LNCAP (cell line): ENCODE measurements around the gene CROCC.

ENCODE experiments used
- TF ChIP-seq, protein P1 (sequence below): fragments of 450-650 bp; IDR thresholded peaks from 2 replicates; pipeline ENCODE4 v1.5.1; 2017; ENCODE audit warnings: mild to moderate bottlenecking

Gene CROCC

DNA sequence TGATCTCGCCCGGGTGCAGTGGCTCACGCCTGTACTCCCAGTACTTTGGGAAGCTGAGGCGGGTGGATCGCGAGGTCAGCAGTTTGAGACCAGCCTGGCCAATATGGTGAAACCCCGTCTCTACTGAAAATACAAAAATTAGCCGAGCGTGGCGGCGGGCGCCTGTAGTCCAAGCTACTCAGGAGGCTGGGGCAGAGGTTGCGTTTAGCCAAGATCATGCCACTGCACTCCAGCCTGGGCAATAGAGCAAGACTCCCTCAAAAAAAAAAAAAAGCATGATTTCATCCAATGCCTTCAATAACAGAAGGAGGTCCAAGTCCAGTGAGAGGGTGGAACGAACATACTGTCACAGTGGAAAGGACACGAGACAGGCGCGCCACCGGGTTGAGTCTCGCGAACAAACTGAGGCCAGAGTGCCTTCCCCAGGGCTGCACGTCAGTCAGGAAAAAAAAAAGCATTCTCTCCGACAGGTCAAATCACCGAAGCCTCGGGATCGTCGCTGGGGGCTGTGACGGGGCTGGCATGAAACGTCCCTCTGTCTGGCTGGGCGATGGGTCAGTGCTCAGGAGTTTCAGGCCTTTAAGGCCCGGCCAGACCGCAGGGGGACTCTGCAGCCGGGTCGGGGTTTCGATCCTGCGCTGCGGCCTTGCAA, 8.4 kb upstream of the CROCC start:
- TF ChIP-seq, protein P1, sequence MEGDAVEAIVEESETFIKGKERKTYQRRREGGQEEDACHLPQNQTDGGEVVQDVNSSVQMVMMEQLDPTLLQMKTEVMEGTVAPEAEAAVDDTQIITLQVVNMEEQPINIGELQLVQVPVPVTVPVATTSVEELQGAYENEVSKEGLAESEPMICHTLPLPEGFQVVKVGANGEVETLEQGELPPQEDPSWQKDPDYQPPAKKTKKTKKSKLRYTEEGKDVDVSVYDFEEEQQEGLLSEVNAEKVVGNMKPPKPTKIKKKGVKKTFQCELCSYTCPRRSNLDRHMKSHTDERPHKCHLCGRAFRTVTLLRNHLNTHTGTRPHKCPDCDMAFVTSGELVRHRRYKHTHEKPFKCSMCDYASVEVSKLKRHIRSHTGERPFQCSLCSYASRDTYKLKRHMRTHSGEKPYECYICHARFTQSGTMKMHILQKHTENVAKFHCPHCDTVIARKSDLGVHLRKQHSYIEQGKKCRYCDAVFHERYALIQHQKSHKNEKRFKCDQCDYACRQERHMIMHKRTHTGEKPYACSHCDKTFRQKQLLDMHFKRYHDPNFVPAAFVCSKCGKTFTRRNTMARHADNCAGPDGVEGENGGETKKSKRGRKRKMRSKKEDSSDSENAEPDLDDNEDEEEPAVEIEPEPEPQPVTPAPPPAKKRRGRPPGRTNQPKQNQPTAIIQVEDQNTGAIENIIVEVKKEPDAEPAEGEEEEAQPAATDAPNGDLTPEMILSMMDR = no peak

DNA sequence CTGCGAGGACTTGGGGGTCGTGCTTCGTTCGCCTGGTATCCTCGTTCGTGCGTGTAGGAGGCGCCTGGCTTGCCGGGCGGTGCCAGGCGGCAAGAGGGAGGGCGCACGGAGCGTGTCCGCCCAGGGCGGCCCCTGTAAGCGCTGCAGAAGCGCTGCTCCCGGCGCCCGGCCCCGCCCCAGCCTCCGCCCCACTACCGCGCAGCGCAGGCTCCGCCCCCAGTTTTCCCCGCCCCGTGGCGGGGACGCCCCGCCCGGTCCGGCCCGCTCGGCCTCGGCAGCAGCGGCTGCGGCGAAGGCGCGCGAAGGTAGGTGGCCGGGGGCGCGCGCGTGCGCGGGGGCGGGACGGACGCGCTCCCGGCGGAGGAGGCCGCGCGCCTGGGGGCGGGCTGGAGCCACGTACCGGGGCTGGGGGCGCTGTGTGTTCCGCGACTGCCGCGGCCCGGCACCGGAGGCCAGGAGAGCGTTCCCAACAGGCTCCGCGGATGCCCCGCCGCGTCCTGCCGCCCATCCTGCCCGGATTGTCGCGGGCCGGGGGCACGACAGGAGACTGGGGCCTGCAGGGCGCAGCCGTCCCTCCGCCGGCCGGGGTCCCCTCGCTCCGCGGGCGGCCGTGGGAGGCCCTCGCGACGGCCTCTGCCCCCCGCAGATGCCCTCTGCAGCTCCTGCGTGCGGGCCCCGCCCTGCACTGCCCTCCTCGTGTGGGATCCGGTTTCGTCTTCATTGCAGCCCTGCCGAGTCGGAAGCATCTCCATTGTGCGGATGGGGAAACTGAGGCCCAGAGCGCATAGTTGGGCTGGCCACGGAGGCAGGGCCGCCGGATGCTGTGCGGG, 7.7 kb upstream of the CROCC start:
- TF ChIP-seq, protein P1 = no peak; the same call in 1 of the 2 replicates

DNA sequence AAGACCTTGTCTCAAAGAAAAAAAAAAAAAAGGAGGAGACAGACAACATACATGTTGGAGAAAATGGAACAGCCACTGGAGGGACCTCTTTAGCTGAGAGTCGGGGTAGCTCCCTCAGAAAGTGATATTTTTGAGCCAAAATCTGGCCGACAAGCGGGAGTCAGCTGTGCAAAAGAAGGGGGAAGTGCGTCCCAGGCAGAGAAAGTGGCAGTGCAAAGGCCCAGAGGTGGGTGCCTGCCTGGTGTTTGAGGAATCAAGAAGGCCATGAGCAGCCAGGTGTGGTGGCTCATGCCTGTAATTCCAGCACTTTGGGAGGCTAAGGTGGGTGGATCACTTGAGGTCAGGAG, 6.1 kb upstream of the CROCC start:
- TF ChIP-seq, protein P1 = no peak

DNA sequence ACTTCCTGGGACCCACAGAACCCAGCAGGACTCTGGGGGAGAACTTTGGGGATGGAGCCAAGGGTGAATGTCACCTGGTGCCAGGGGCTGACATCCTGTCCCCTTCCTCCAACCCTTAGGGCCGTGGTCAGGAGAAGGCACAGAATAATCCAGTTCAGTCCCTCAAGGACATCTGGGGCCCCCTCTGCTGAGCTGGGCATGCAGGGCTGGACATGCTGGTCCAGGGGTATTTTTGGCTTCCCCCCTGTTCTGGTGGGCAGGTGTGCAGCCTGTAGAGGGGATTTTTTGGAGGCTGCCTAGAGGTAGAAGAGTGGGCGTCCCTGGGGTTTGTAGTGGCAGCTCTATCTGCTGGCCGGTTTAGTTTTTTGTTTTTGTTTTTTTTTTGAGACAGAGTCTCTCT, 3.4 kb upstream of the CROCC start:
- TF ChIP-seq, protein P1 = no peak

DNA sequence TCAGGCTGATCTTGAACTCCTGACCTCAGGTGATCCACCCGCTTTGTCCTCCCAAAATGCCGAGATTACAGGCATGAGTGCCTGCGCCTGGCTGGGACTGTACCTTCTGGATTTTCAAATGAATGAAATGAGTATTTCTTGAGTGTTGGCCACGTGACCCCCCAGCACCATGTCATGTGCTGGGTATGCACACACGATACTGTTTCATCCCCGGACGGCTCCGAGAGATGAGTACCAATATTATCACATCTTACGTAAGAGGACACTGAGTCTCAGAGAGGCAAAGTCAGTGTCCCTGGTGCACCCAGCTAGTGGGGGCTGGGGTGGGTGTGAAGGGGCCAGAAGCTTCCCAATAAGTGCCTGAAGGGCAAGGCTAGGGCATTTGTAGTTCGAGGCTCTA, 780 bp upstream of the CROCC start:
- TF ChIP-seq, protein P1 = no peak

DNA sequence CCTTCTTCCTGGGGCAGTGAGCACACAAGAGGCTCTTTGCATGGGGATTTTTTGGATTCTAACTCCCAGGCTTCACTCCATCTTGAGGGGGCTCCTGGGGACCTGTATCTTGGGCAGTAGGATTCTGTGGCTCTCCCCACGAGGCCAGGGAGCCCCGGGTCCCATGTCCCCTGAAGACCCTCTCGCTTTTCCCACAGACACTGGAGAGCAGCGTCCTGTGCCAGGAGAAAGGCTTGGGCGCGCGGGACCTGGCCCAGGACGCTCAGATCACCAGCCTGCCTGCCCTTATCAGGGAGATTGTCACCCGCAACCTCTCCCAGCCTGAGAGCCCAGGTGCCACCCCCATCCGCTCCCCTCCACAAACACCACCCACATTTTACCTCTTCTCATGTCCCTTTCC, 735 bp downstream of the CROCC start:
- TF ChIP-seq, protein P1 = no peak

DNA sequence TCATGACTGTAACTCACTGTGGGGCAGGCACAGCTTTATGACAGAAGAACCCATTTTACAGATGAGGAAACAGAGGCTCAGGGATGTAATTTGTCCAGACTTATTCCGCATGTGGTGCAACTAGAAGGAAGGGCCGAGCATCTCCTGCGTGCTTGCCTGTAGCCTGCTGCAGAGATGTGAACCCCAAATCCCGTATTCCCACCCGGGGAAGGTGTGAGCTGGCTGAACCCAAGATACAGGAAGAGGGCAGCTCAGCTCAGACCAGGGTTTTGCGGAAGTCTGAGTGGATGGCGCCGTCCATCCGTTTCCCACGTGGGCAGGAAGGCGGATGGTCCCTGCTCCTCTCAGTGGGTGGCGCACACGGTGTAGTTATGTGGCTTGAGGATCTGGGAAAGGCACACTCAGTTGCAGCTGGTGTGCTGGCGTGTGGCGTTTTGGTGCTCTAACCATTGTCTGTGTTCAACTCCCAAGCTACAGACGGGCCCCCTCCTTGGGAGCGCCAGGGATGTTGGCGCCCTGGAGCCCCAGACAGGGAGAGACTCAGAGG, 1.2 kb downstream of the CROCC start:
- TF ChIP-seq, protein P1 = no peak
